Mesothelial cell of epicardium (in vitro differentiated cells): ENCODE measurements around the gene CENPP. TPM values are rescaled to one million over a fixed set of nuclear protein-coding genes. Genes with fewer than 3 reads are reported as not detected.

Experiments used
- DNase-seq, 2 experiments: peaks; one replicate each; pipeline ENCODE4 v3.0.0; 2021; ENCODE audit warnings: low spot score in 2 of 2; ENCODE audit not compliant: unreplicated experiment in 2 of 2
- H3K27ac Mint-ChIP-seq: 2 replicates; pipeline ENCODE4 v1.8.0; 2021; ENCODE audit warnings: mixed read lengths
- H3K27me3 Mint-ChIP-seq: 2 replicates; pipeline ENCODE4 v1.8.0; 2021; ENCODE audit warnings: low read depth, mixed read lengths
- H3K36me3 Mint-ChIP-seq: 2 replicates; pipeline ENCODE4 v1.8.0; 2021; ENCODE audit warnings: mixed read lengths
- H3K4me1 Mint-ChIP-seq: 2 replicates; pipeline ENCODE4 v1.8.0; 2021; ENCODE audit warnings: mixed read lengths
- H3K4me3 Mint-ChIP-seq: 2 replicates; pipeline ENCODE4 v1.8.0; 2021; ENCODE audit warnings: mild to moderate bottlenecking, moderate library complexity, mixed read lengths
- H3K9me3 Mint-ChIP-seq: 2 replicates; pipeline ENCODE4 v1.8.0; 2021; ENCODE audit warnings: mixed read lengths
- CTCF ChIP-seq: fragments of 200-600 bp; sonication (generic); IDR thresholded peaks from one replicate; pipeline ENCODE4 v1.5.0; 2021; ENCODE audit warnings: antibody characterized with exemption; ENCODE audit not compliant: unreplicated experiment
- total RNA-seq: library from RNA; stranded (reverse); gene quantifications from 3 replicates; pipeline ENCODE4 v1.2.1, GENCODE V29; 2021

CENPP gene
- total RNA-seq, 1 donor from 2014 or later = 7.8 TPM

- DNase-seq = no peak
- TF ChIP-seq CTCF = no peak
- Mint-ChIP-seq H3K9me3 (peaks cover 7% of the 10 kb centered on the region), H3K4me1 (peaks cover 3% of the 10 kb centered on the region), H3K4me3 (no peak overlapping the region), H3K36me3 (peaks cover 3% of the 10 kb centered on the region), H3K27me3 (no peaks in the 10 kb centered on the region), H3K27ac (no peak overlapping the region)
Observed at GRCh38 chr9:92538541-92538940, 212.8 kb downstream of the CENPP start.

GRCh38 chr9:92543972-92544371 lies 218.2 kb downstream of the CENPP start:
- Mint-ChIP-seq H3K4me3 (no peak overlapping the region), H3K4me1 (no peaks in the 10 kb centered on the region), H3K27ac (no peak overlapping the region), H3K9me3 (peaks cover 7% of the 10 kb centered on the region), H3K36me3 (peaks cover 5% of the 10 kb centered on the region), H3K27me3 (no peaks in the 10 kb centered on the region)
- no peak for TF ChIP-seq CTCF
- DNase-seq = no peak

- DNase-seq = no peak
- Mint-ChIP-seq H3K27me3 (no peaks in the 10 kb centered on the region), H3K27ac (no peak overlapping the region), H3K36me3 (peaks cover 5% of the 10 kb centered on the region), H3K4me3 (no peak overlapping the region), H3K9me3 (peaks cover 7% of the 10 kb centered on the region), H3K4me1 (no peaks in the 10 kb centered on the region)
- no peak for TF ChIP-seq CTCF
Observed at GRCh38 chr9:92545002-92545510, 219.3 kb downstream of the CENPP start.

- no peak for TF ChIP-seq CTCF
- Mint-ChIP-seq H3K27me3 (no peaks in the 10 kb centered on the region), H3K27ac (no peak overlapping the region), H3K4me1 (no peaks in the 10 kb centered on the region), H3K4me3 (no peak overlapping the region), H3K9me3 (peaks cover 4% of the 10 kb centered on the region), H3K36me3 (peaks cover 5% of the 10 kb centered on the region)
- DNase-seq = no peak
Observed at GRCh38 chr9:92547356-92547755, 221.6 kb downstream of the CENPP start.

GRCh38 chr9:92550765-92551164 lies 225.0 kb downstream of the CENPP start:
- H3K4me3 Mint-ChIP-seq = no peak overlapping the region
- no peak overlapping the region for H3K27ac Mint-ChIP-seq
- H3K27me3 Mint-ChIP-seq = no peaks in the 10 kb centered on the region
- H3K9me3 Mint-ChIP-seq = peaks cover 4% of the 10 kb centered on the region
- no peak for DNase-seq
- peaks cover 4% of the 10 kb centered on the region for H3K36me3 Mint-ChIP-seq
- no peak for TF ChIP-seq CTCF
- peaks cover 2% of the 10 kb centered on the region for H3K4me1 Mint-ChIP-seq
